ENCODE results near the gene GSTA4.
"Not testable (repeated sequence)": the region's sequence is repeated elsewhere in the genome, so short reads cannot be mapped to it uniquely, and the experiment has no call there.

- not testable (repeated sequence) for TF ChIP-seq CTCF, POLR2A, POLR2AphosphoS5 (IDR thresholded peaks at IDR 0.05)
Measured at GRCh38 chr6:52960211-52960610, 34.9 kb downstream of the GSTA4 start.
